Stimulated activated CD4-positive, alpha-beta T cell treated with anti-CD3 and anti-CD28 coated beads, Interleukin-2, amount 100 ng/mL, for 4 hours (primary cell): ENCODE measurements around the gene MYO1F.
"Not testable (repeated sequence)": the region's sequence is repeated elsewhere in the genome, so short reads cannot be mapped to it uniquely, and the experiment has no call there.

Experiments used
- DNase-seq: peaks from one replicate; pipeline ENCODE4 v3.0.0-alpha.2; 2020; ENCODE audit warnings: low read depth

MYO1F gene

GRCh38 chr19:8577247-8577646, at the start of gene MYO1F:
Gene MYO1F, minus strand, starts transcription at chr19:8577442. Its CDS starts 133 bp downstream, at chr19:8577309.
- DNase-seq = no peak

- DNase-seq = no peak
Measured at GRCh38 chr19:8626842-8627241, 49.6 kb upstream of the MYO1F start.

- DNase-seq = not testable (repeated sequence)
Measured at GRCh38 chr19:8622886-8623285, 45.6 kb upstream of the MYO1F start.

GRCh38 chr19:8618751-8619150, 41.5 kb upstream of the MYO1F start:
- DNase-seq = no peak

GRCh38 chr19:8617984-8618383, 40.7 kb upstream of the MYO1F start:
- no peak for DNase-seq

- DNase-seq = not testable (repeated sequence)
Measured at GRCh38 chr19:8617325-8617724, 40.1 kb upstream of the MYO1F start.

- DNase-seq = no peak
Measured at GRCh38 chr19:8616861-8617260, 39.6 kb upstream of the MYO1F start.

GRCh38 chr19:8615813-8616596, 38.8 kb upstream of the MYO1F start:
- peak; percentile 28 for DNase-seq

GRCh38 chr19:8615024-8615423, 37.8 kb upstream of the MYO1F start:
- DNase-seq = no peak

GRCh38 chr19:8614455-8614854, 37.2 kb upstream of the MYO1F start:
- DNase-seq = no peak

GRCh38 chr19:8612807-8613171, 35.5 kb upstream of the MYO1F start:
- DNase-seq = no peak

- DNase-seq = no peak
Measured at GRCh38 chr19:8611877-8612806, 34.9 kb upstream of the MYO1F start.

GRCh38 chr19:8611391-8611876, 34.2 kb upstream of the MYO1F start:
- no peak for DNase-seq

GRCh38 chr19:8610936-8611300, 33.7 kb upstream of the MYO1F start:
- DNase-seq = no peak

- no peak for DNase-seq
Measured at GRCh38 chr19:8610041-8610935, 33.0 kb upstream of the MYO1F start, which contains the start of gene ADAMTS10. Gene ADAMTS10, minus strand, starts transcription at chr19:8610715. Its CDS starts 5,005 bp downstream, at chr19:8605710.

- no peak for DNase-seq
Measured at GRCh38 chr19:8609279-8610040, 32.2 kb upstream of the MYO1F start.

GRCh38 chr19:8608941-8609278, 31.7 kb upstream of the MYO1F start:
- no peak for DNase-seq

GRCh38 chr19:8607386-8607785, 30.1 kb upstream of the MYO1F start:
- DNase-seq = no peak

GRCh38 chr19:8605514-8605913, 28.3 kb upstream of the MYO1F start:
- DNase-seq = no peak

GRCh38 chr19:8601796-8602195, 24.6 kb upstream of the MYO1F start:
- no peak for DNase-seq

- no peak for DNase-seq
Measured at GRCh38 chr19:8600816-8601215, 23.6 kb upstream of the MYO1F start.
